Measurements from ENCODE around the gene ST14.

DNA sequence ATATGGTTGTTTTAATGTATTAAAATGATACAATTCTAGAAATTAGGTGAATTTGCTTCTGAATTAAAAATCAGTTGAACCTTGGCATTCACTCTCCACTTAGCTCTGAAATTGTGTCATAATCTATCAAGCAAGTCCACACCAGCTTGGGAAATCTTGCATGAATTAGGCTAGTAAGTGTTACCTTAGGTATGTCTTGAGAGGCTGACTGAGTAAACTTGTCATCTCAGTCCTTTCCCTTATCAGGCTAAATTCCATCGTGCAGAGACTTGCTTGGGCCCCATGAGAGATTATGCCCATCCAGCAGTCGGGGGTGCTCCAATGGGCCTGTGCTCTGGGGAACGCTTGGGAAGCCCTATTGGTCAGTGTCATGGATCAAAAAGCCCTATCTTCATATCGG, 33.9 kb upstream of the ST14 start:
- no peak for TF ChIP-seq EZH2 (IDR thresholded peaks at IDR 0.05; ENCODE audit: borderline replicate concordance, low read depth, low read length, poor library complexity, severe bottlenecking)
- TF ChIP-seq, protein P1, sequence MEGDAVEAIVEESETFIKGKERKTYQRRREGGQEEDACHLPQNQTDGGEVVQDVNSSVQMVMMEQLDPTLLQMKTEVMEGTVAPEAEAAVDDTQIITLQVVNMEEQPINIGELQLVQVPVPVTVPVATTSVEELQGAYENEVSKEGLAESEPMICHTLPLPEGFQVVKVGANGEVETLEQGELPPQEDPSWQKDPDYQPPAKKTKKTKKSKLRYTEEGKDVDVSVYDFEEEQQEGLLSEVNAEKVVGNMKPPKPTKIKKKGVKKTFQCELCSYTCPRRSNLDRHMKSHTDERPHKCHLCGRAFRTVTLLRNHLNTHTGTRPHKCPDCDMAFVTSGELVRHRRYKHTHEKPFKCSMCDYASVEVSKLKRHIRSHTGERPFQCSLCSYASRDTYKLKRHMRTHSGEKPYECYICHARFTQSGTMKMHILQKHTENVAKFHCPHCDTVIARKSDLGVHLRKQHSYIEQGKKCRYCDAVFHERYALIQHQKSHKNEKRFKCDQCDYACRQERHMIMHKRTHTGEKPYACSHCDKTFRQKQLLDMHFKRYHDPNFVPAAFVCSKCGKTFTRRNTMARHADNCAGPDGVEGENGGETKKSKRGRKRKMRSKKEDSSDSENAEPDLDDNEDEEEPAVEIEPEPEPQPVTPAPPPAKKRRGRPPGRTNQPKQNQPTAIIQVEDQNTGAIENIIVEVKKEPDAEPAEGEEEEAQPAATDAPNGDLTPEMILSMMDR (conservative IDR thresholded peaks at IDR 0.05; ENCODE audit: low read depth, low read length) = no peak
